GM06990 (cell line): ENCODE results near the gene PRL.

Source experiments
- DNase-seq: peaks from one replicate; pipeline ENCODE4 v3.0.0-alpha.2; 2011; ENCODE audit not compliant: insufficient read length; ENCODE audit errors: extremely low read depth
- H3K27me3 ChIP-seq: replicated peaks from 2 replicates; pipeline ENCODE4 v1.6.0; 2011; ENCODE audit warnings: low read length; ENCODE audit not compliant: control insufficient read depth, insufficient read depth
- H3K36me3 ChIP-seq: 2 replicates; pipeline ENCODE4 v1.5.1; 2011; ENCODE audit warnings: low read length; ENCODE audit not compliant: control insufficient read depth, insufficient read depth
- H3K4me3 ChIP-seq: replicated peaks from 2 replicates; pipeline ENCODE4 v1.5.1; 2011; ENCODE audit warnings: low read depth, mild to moderate bottlenecking, control low read depth, low read length
- CTCF ChIP-seq: IDR thresholded peaks from 2 replicates; pipeline ENCODE4 v1.5.1; 2011; ENCODE audit warnings: low read length, control low read depth, mild to moderate bottlenecking, inconsistent platforms; ENCODE audit not compliant: insufficient read depth, poor library complexity, severe bottlenecking

Gene PRL

GRCh38 chr6:22250486-22250885 is 46.4 kb downstream of the PRL start:
- no peak for DNase-seq
- no peak for TF ChIP-seq CTCF
- Histone ChIP-seq H3K36me3 (no peaks in the 10 kb centered on the region), H3K4me3 (no peak overlapping the region), H3K27me3 (no peaks in the 10 kb centered on the region)

GRCh38 chr6:22249711-22250350 is 47.0 kb downstream of the PRL start:
- TF ChIP-seq CTCF = no peak
- Histone ChIP-seq H3K4me3 (no peak overlapping the region), H3K36me3 (no peaks in the 10 kb centered on the region), H3K27me3 (no peaks in the 10 kb centered on the region)
- DNase-seq = no peak

- TF ChIP-seq CTCF = no peak
- H3K27me3 ChIP-seq = no peaks in the 10 kb centered on the region
- no peaks in the 10 kb centered on the region for H3K36me3 ChIP-seq
- DNase-seq = no peak
- no peak overlapping the region for H3K4me3 ChIP-seq
These were observed 48.1 kb downstream of the PRL start for GRCh38 chr6:22248513-22249308.

- H3K27me3 ChIP-seq = no peaks in the 10 kb centered on the region
- no peak for DNase-seq
- no peaks in the 10 kb centered on the region for H3K36me3 ChIP-seq
- H3K4me3 ChIP-seq = no peak overlapping the region
- TF ChIP-seq CTCF = no peak
These were observed 48.8 kb downstream of the PRL start for GRCh38 chr6:22247916-22248482.

GRCh38 chr6:22240025-22240424 is 56.8 kb downstream of the PRL start:
- TF ChIP-seq CTCF = no peak
- Histone ChIP-seq H3K36me3 (no peaks in the 10 kb centered on the region), H3K4me3 (no peak overlapping the region), H3K27me3 (no peaks in the 10 kb centered on the region)
- DNase-seq = no peak
